PC-3 (cell line): ENCODE results near the gene CDK2AP2. TPM values are rescaled to one million over a fixed set of nuclear protein-coding genes. Genes with fewer than 3 reads are reported as not detected.

ENCODE experiments used
- ATAC-seq: fragments of 200-7000 bp; cut with Tn5 transposase; 2 replicates; pipeline ENCODE4 v1.9.1; 2020; ENCODE audit warnings: mild to moderate bottlenecking, moderate library complexity
- BruUV-seq: library from RNA; stranded (reverse); fragments of 400-500 nt; replicated peaks from 2 replicates; lab custom pipeline; 2021; lab: Mats Ljungman, UMichigan
- CTCF ChIA-PET: fragments of 300-600 bp; sonication (Branson Sonifier 250); formaldehyde crosslinking; loops from one replicate; lab custom pipeline; 2022; ENCODE audit warnings: antibody characterized with exemption; lab: Charles Lee
- POLR2A ChIA-PET: fragments of 300-600 bp; sonication (Branson Sonifier 250); formaldehyde crosslinking; loops from one replicate; lab custom pipeline; 2022; ENCODE audit warnings: antibody characterized with exemption; ENCODE audit not compliant: unreplicated experiment; lab: Charles Lee
- DNase-seq: peaks from one replicate; pipeline ENCODE4 v3.0.0-alpha.2; 2015
- H2AFZ ChIP-seq: fragments of 300-600 bp; sonication (generic); 2 replicates; pipeline ENCODE4 v1.6.0; 2016; ENCODE audit warnings: antibody characterized with exemption, low read length
- H3F3A ChIP-seq: fragments of 300-600 bp; sonication (generic); one replicate; pipeline ENCODE4 v1.6.0; 2017; ENCODE audit warnings: antibody characterized with exemption, low read length, control low read depth, mild to moderate bottlenecking; ENCODE audit not compliant: unreplicated experiment
- H3K27ac ChIP-seq: fragments of 300-600 bp; sonication (generic); 2 replicates; pipeline ENCODE4 v1.5.1; 2016; ENCODE audit warnings: mild to moderate bottlenecking, low read length
- H3K27me3 ChIP-seq: fragments of 300-600 bp; sonication (generic); 2 replicates; pipeline ENCODE4 v1.6.1; 2016; ENCODE audit warnings: low read length, mixed read lengths
- H3K36me3 ChIP-seq: fragments of 300-600 bp; sonication (generic); 2 replicates; pipeline ENCODE4 v1.6.1; 2016; ENCODE audit warnings: low read depth, mixed run types, low read length, mixed read lengths
- H3K4me1 ChIP-seq: fragments of 300-600 bp; sonication (generic); 2 replicates; pipeline ENCODE4 v1.5.1; 2016; ENCODE audit warnings: low read length; ENCODE audit not compliant: insufficient read depth
- H3K4me2 ChIP-seq: fragments of 300-600 bp; sonication (generic); 2 replicates; pipeline ENCODE4 v1.6.0; 2016; ENCODE audit warnings: low read length
- H3K4me3 ChIP-seq: fragments of 300-600 bp; sonication (generic); 2 replicates; pipeline ENCODE4 v1.5.1; 2016; ENCODE audit warnings: mild to moderate bottlenecking, low read length, mixed read lengths
- H3K79me2 ChIP-seq: fragments of 300-600 bp; sonication (generic); 2 replicates; pipeline ENCODE4 v1.6.1; 2017; ENCODE audit warnings: low read length, mixed read lengths
- H3K9ac ChIP-seq: fragments of 300-600 bp; sonication (generic); 2 replicates; pipeline ENCODE4 v1.6.0; 2016; ENCODE audit warnings: mild to moderate bottlenecking, low read length
- H3K9me2 ChIP-seq: fragments of 300-600 bp; sonication (generic); replicated peaks from 2 replicates; pipeline ENCODE4 v1.6.1; 2016; ENCODE audit warnings: mixed run types, low read length, mixed read lengths
- H3K9me3 ChIP-seq: fragments of 300-600 bp; sonication (generic); 2 replicates; pipeline ENCODE4 v1.6.1; 2016; ENCODE audit warnings: low read length, mixed read lengths
- H4K20me1 ChIP-seq: fragments of 300-600 bp; sonication (generic); 2 replicates; pipeline ENCODE4 v1.6.1; 2016; ENCODE audit warnings: low read length, mixed read lengths
- EZH2 ChIP-seq: fragments of 300-600 bp; sonication (generic); IDR thresholded peaks from one replicate; pipeline ENCODE4 v1.6.1; 2017; ENCODE audit warnings: antibody characterized with exemption, mild to moderate bottlenecking, low read length; ENCODE audit not compliant: unreplicated experiment
- EZH2phosphoT487 ChIP-seq: fragments of 300-600 bp; sonication (generic); IDR thresholded peaks from 2 replicates; pipeline ENCODE4 v1.6.1; 2018; ENCODE audit warnings: mild to moderate bottlenecking, antibody characterized with exemption, low read length, borderline replicate concordance
- intact Hi-C: fragments of 100-400 bp; cut with micrococcal nuclease; formaldehyde crosslinking; loops from 2 replicates; pipeline ENCODE4 v1.9.0; 2023
- microRNA-seq: library from miRNA; unstranded; fragments of <30 nt; microRNA quantifications from one replicate; pipeline ENCODE4 v1.1.0, GENCODE V29; 2020; ENCODE audit not compliant: unreplicated experiment
- total RNA-seq: library from RNA; depleted of rRNA; stranded (reverse); fragments of >200 nt; gene quantifications from 2 replicates; pipeline ENCODE4 v1.2.3, GENCODE V29; 2014; rRNA removed
- TF ChIP-seq, protein P1 (sequence below): fragments of 300-600 bp; sonication (generic); conservative IDR thresholded peaks from 2 replicates; pipeline ENCODE4 v1.5.1; 2017; ENCODE audit warnings: antibody characterized with exemption, low read depth, mild to moderate bottlenecking, low read length

The CDK2AP2 gene
- total RNA-seq, 1 experiment from 2014 or later: 87.4 TPM

- H3K36me3 ChIP-seq: no peaks in the 10 kb centered on the region
- no peaks in the 10 kb centered on the region for H4K20me1 ChIP-seq
- ATAC-seq: no peak
- H3K27me3 ChIP-seq: no peaks in the 10 kb centered on the region
- peaks cover 1% of the 10 kb centered on the region for H3K4me1 ChIP-seq
- H3K9me2 ChIP-seq: no peaks in the 10 kb centered on the region
- peaks cover 2% of the 10 kb centered on the region for H3F3A ChIP-seq
- no peak overlapping the region for H3K4me3 ChIP-seq
- intact Hi-C loops: no loop called here
- no peaks in the 10 kb centered on the region for H3K79me2 ChIP-seq
- CTCF ChIA-PET: no interaction called here
- TF ChIP-seq, protein P1, sequence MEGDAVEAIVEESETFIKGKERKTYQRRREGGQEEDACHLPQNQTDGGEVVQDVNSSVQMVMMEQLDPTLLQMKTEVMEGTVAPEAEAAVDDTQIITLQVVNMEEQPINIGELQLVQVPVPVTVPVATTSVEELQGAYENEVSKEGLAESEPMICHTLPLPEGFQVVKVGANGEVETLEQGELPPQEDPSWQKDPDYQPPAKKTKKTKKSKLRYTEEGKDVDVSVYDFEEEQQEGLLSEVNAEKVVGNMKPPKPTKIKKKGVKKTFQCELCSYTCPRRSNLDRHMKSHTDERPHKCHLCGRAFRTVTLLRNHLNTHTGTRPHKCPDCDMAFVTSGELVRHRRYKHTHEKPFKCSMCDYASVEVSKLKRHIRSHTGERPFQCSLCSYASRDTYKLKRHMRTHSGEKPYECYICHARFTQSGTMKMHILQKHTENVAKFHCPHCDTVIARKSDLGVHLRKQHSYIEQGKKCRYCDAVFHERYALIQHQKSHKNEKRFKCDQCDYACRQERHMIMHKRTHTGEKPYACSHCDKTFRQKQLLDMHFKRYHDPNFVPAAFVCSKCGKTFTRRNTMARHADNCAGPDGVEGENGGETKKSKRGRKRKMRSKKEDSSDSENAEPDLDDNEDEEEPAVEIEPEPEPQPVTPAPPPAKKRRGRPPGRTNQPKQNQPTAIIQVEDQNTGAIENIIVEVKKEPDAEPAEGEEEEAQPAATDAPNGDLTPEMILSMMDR: no peak
- no peak for TF ChIP-seq EZH2
- TF ChIP-seq EZH2phosphoT487: no peak
- H3K4me2 ChIP-seq: no peak overlapping the region
- BruUV-seq: no TSS peak
- POLR2A ChIA-PET: no interaction called here
- no peak overlapping the region for H3K27ac ChIP-seq
- no peak overlapping the region for H2AFZ ChIP-seq
- DNase-seq: no peak
- no peaks in the 10 kb centered on the region for H3K9me3 ChIP-seq
- no peak overlapping the region for H3K9ac ChIP-seq
Observed at GRCh38 chr11:67458266-67458665, 49.7 kb downstream of the CDK2AP2 start.

DNA sequence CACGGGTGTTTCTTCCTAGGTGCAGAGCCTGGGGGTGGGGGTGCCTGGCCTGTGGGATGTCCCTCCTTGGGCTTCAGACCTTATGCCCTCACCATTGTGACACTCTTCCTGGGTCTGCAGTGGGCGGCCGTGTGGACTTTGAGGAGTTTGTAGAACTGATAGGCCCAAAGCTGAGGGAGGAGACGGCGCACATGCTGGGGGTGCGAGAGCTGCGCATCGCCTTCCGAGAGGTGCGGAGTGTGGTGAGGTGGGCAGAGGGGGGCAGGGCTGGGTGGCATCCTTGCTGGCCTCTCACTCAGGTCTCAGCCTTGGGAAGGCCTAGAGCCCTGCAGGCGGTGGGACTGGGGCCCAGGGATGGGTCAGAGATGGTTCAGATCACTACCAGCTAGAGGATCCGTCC lies 50.5 kb downstream of the CDK2AP2 start:
- no peak for DNase-seq
- intact Hi-C loops: no loop called here
- no peak overlapping the region for H3K4me3 ChIP-seq
- H3K9ac ChIP-seq: no peak overlapping the region
- no peaks in the 10 kb centered on the region for H3K9me2 ChIP-seq
- no peaks in the 10 kb centered on the region for H3K79me2 ChIP-seq
- no TSS peak for BruUV-seq
- H3K27ac ChIP-seq: no peak overlapping the region
- no peaks in the 10 kb centered on the region for H3K9me3 ChIP-seq
- ChIA-PET CTCF (no interaction called here), POLR2A (no interaction called here)
- no peaks in the 10 kb centered on the region for H3K27me3 ChIP-seq
- no peak overlapping the region for H2AFZ ChIP-seq
- no peaks in the 10 kb centered on the region for H3K36me3 ChIP-seq
- ATAC-seq: no peak
- no peak overlapping the region for H3K4me2 ChIP-seq
- TF ChIP-seq EZH2 (no peak), EZH2phosphoT487 (no peak)
- TF ChIP-seq, protein P1: no peak
- no peaks in the 10 kb centered on the region for H3F3A ChIP-seq
- H4K20me1 ChIP-seq: no peaks in the 10 kb centered on the region
- H3K4me1 ChIP-seq: no peaks in the 10 kb centered on the region

Small RNA genes within 50 kb of the gene (microRNA-seq; reads per million reads assigned to microRNA genes)
- gene MIR6752: 1.0 reads per million

Other genes with a start within 250 kb of the CDK2AP2 start
- gene GRK2, start 241.7 kb downstream of the CDK2AP2 start, total RNA-seq: 103 TPM in 2 replicates
- 58.9 and 63.9 TPM in 2 replicates for gene ANKRD13D, start 218.9 kb downstream of the CDK2AP2 start, total RNA-seq
- 35.1 and 52.4 TPM in 2 replicates for gene SSH3, start 204.6 kb downstream of the CDK2AP2 start, total RNA-seq
- gene POLD4, start 154.6 kb downstream of the CDK2AP2 start, total RNA-seq: 78.5 and 81.5 TPM in 2 replicates
- gene CLCF1, start 134.6 kb downstream of the CDK2AP2 start, total RNA-seq: 48.3 and 63.5 TPM in 2 replicates
- gene RAD9A, start 116.2 kb downstream of the CDK2AP2 start, total RNA-seq: 45.5 and 48.9 TPM in 2 replicates
- 449 and 477 TPM in 2 replicates for gene PPP1CA, start 106.3 kb downstream of the CDK2AP2 start, total RNA-seq
- not detected in 2 replicates for gene TBC1D10C, start 104.1 kb downstream of the CDK2AP2 start, total RNA-seq
- gene CARNS1, start 92.5 kb downstream of the CDK2AP2 start, total RNA-seq: 0.22 TPM in 1 of 2 replicates, not detected in the other
- 170 and 208 TPM in 2 replicates for gene RPS6KB2, start 79.7 kb downstream of the CDK2AP2 start, total RNA-seq
- gene PTPRCAP, start 70.5 kb downstream of the CDK2AP2 start, total RNA-seq: 0.15 and 0.29 TPM in 2 replicates
- gene CORO1B, start 64.7 kb downstream of the CDK2AP2 start, total RNA-seq: 209 and 250 TPM in 2 replicates
- not detected in 2 replicates for gene GPR152, start 55.4 kb downstream of the CDK2AP2 start, total RNA-seq
- gene CABP4, start 52.8 kb downstream of the CDK2AP2 start, total RNA-seq: 0.55 TPM in 1 of 2 replicates, not detected in the other
- gene TMEM134, start 38.9 kb downstream of the CDK2AP2 start, total RNA-seq: 73.5 and 107 TPM in 2 replicates
- gene AIP, start 25.1 kb downstream of the CDK2AP2 start, total RNA-seq: 155 and 171 TPM in 2 replicates
- 79.8 and 95.4 TPM in 2 replicates for gene PITPNM1, start 2.8 kb downstream of the CDK2AP2 start, total RNA-seq
- gene CABP2, start 15.3 kb upstream of the CDK2AP2 start, total RNA-seq: not detected in 2 replicates
- 1,049 and 1,154 TPM in 2 replicates for gene GSTP1, start 75.7 kb upstream of the CDK2AP2 start, total RNA-seq
- gene NDUFV1, start 98.8 kb upstream of the CDK2AP2 start, total RNA-seq: 499 and 686 TPM in 2 replicates
- gene NUDT8, start 121.8 kb upstream of the CDK2AP2 start, total RNA-seq: 36.3 and 50.6 TPM in 2 replicates
- gene TBX10, start 131.6 kb upstream of the CDK2AP2 start, total RNA-seq: not detected in 2 replicates
- gene ACY3, start 142.6 kb upstream of the CDK2AP2 start, total RNA-seq: not detected in 2 replicates
- gene ALDH3B2, start 166.5 kb upstream of the CDK2AP2 start, total RNA-seq: 0.40 TPM in 1 of 2 replicates, not detected in the other